HL-60 (cell line): Measurements from ENCODE around the gene AKAP8L.

Experiments
- CTCF ChIP-seq: IDR thresholded peaks from one replicate; pipeline ENCODE4 v1.5.1; 2011; ENCODE audit warnings: low read length, control low read depth, inconsistent platforms; ENCODE audit not compliant: insufficient read depth
- GABPA ChIP-seq: IDR thresholded peaks from 2 replicates; pipeline ENCODE4 v1.6.1; 2012; ENCODE audit warnings: low read depth
- POLR2AphosphoS5 ChIP-seq: IDR thresholded peaks from 2 replicates; pipeline ENCODE4 v1.6.1; 2012; ENCODE audit warnings: low read depth
- REST ChIP-seq: IDR thresholded peaks from 2 replicates; pipeline ENCODE4 v1.6.1; 2012; ENCODE audit warnings: low read depth; ENCODE audit not compliant: insufficient replicate concordance
- SPI1 ChIP-seq: IDR thresholded peaks from 2 replicates; pipeline ENCODE4 v1.6.1; 2012; ENCODE audit warnings: low read depth, mild to moderate bottlenecking, borderline replicate concordance

- TF ChIP-seq CTCF (no peak), POLR2AphosphoS5 (no peak), REST (no peak), GABPA (no peak), SPI1 (no peak)
Measured at GRCh38 chr19:15374105-15374651, 44.6 kb downstream of the AKAP8L start.
